ENCODE results near the gene ENKUR. TPM values are rescaled to one million over a fixed set of nuclear protein-coding genes. Genes with fewer than 3 reads are reported as not detected.
A peak's percentile ranks its signal among the peaks of the same experiment; 100 is the strongest.

ENKUR gene
- total and polyA plus RNA-seq, 3 donors from 2014 or later, result 2.2 to 6.2 (median 2.5) TPM

GRCh38 chr10:25029519-25029918 is 13.6 kb upstream of the ENKUR start:
- no peaks in the 10 kb centered on the region for H3K4me1 ChIP-seq
- H3K27ac ChIP-seq, result no peak overlapping the region
- WGBS, 2 donors, result 85 to 90% methylated on average over 2 of the region's 2 CpGs
- no peaks in the 10 kb centered on the region for H3K9me3 ChIP-seq
- no peak for DNase-seq
- no peak for TF ChIP-seq POLR2A (IDR thresholded peaks at IDR 0.05)
- TF ChIP-seq, protein P1, sequence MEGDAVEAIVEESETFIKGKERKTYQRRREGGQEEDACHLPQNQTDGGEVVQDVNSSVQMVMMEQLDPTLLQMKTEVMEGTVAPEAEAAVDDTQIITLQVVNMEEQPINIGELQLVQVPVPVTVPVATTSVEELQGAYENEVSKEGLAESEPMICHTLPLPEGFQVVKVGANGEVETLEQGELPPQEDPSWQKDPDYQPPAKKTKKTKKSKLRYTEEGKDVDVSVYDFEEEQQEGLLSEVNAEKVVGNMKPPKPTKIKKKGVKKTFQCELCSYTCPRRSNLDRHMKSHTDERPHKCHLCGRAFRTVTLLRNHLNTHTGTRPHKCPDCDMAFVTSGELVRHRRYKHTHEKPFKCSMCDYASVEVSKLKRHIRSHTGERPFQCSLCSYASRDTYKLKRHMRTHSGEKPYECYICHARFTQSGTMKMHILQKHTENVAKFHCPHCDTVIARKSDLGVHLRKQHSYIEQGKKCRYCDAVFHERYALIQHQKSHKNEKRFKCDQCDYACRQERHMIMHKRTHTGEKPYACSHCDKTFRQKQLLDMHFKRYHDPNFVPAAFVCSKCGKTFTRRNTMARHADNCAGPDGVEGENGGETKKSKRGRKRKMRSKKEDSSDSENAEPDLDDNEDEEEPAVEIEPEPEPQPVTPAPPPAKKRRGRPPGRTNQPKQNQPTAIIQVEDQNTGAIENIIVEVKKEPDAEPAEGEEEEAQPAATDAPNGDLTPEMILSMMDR (IDR thresholded peaks at IDR 0.05), result no peak
- intact Hi-C loops (cut with DNase I; ENCODE audit: low total_unique reads), result no loop called here
- no peaks in the 10 kb centered on the region for H3K27me3 ChIP-seq
- no peak overlapping the region for H3K4me3 ChIP-seq
- no peaks in the 10 kb centered on the region for H3K36me3 ChIP-seq (ENCODE audit: low read depth, missing control alignments)

DNA sequence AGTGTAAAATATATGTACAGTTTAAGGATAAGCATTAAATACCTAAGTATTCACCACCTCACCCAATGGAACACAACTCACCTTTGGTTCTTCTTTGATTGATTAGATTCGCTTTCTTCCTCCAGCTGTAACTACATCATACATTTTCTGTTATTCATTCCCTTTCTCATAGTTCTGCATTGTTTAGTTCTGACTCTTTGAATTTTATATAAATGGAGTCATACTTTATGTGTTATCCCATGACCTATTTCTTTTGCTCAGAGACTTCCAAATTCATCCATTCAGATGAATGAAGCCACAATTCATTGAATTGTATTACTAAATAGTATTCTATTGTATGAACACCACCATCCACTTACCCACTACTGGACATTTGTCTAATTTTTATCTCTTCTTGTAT is 12.8 kb upstream of the ENKUR start:
- Histone ChIP-seq H3K36me3 (ENCODE audit: low read depth, missing control alignments) (no peaks in the 10 kb centered on the region), H3K9me3 (no peaks in the 10 kb centered on the region), H3K27ac (no peak overlapping the region), H3K4me3 (no peak overlapping the region), H3K4me1 (no peaks in the 10 kb centered on the region), H3K27me3 (no peaks in the 10 kb centered on the region)
- WGBS, 2 donors, result 95 to 100% methylated on average over 1 of the region's 1 CpG
- intact Hi-C loops (cut with DNase I; ENCODE audit: low total_unique reads), result no loop called here
- TF ChIP-seq, protein P1 (IDR thresholded peaks at IDR 0.05), result no peak
- no peak for TF ChIP-seq POLR2A (IDR thresholded peaks at IDR 0.05)
- DNase-seq, result no peak

GRCh38 chr10:25026463-25026862 is 10.5 kb upstream of the ENKUR start:
- Histone ChIP-seq H3K4me3 (no peak overlapping the region), H3K9me3 (no peaks in the 10 kb centered on the region), H3K27me3 (no peaks in the 10 kb centered on the region), H3K4me1 (no peaks in the 10 kb centered on the region), H3K36me3 (ENCODE audit: low read depth, missing control alignments) (no peaks in the 10 kb centered on the region), H3K27ac (no peak overlapping the region)
- no peak for TF ChIP-seq POLR2A (IDR thresholded peaks at IDR 0.05)
- TF ChIP-seq, protein P1 (IDR thresholded peaks at IDR 0.05), result peak in 1 of 3 experiments; percentile 19
- intact Hi-C loops (cut with DNase I; ENCODE audit: low total_unique reads), result no loop called here
- DNase-seq, result no peak
- 76 to 79% methylated on average over 1 of the region's 1 CpG for WGBS, 2 donors

DNA sequence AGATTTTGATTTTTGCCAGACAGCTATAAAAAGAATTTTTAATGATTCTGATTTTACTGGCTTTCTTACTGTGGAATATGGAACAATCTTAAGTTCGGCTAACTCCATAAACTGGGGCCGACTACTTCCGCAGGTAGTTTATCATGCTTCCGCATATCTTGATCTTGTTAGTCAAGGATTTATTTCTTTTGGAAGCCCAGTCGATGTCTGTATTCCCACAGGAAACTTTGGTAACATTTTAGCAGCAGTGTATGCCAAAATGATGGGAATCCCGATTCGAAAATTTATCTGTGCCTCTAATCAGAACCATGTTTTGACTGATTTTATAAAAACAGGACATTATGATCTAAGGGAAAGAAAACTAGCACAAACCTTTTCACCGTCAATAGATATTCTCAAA is 8.6 kb upstream of the ENKUR start:
- TF ChIP-seq, protein P1 (IDR thresholded peaks at IDR 0.05), result no peak
- no peak for TF ChIP-seq POLR2A (IDR thresholded peaks at IDR 0.05)

DNA sequence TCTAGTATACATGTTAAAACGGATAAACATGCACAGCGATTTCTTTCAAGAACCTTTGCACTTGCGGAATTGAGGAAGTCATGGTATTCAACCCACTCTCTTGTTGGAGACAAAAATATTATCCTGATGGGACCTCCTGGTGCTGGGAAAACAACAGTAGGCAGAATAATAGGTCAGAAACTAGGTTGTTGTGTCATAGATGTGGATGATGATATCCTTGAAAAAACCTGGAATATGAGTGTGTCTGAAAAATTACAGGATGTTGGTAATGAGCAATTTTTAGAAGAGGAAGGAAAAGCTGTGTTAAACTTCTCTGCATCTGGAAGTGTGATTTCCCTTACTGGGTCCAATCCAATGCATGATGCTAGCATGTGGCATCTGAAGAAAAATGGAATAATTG is 7.3 kb upstream of the ENKUR start:
- H3K36me3 ChIP-seq (ENCODE audit: low read depth, missing control alignments), result no peaks in the 10 kb centered on the region
- intact Hi-C loops (cut with DNase I; ENCODE audit: low total_unique reads), result no loop called here
- 80 to 93% methylated on average over 3 of the region's 3 CpGs for WGBS, 2 donors
- DNase-seq, result no peak
- no peaks in the 10 kb centered on the region for H3K9me3 ChIP-seq
- no peak overlapping the region for H3K27ac ChIP-seq
- no peaks in the 10 kb centered on the region for H3K27me3 ChIP-seq
- H3K4me1 ChIP-seq, result no peaks in the 10 kb centered on the region
- no peak overlapping the region for H3K4me3 ChIP-seq
- TF ChIP-seq POLR2A (IDR thresholded peaks at IDR 0.05), result no peak
- TF ChIP-seq, protein P1 (IDR thresholded peaks at IDR 0.05), result no peak

More for the DNA sequence above, 8.6 kb upstream of the ENKUR start:
- no peak overlapping the region for H3K4me3 ChIP-seq
- H3K9me3 ChIP-seq, result no peaks in the 10 kb centered on the region
- intact Hi-C loops (cut with DNase I; ENCODE audit: low total_unique reads), result no loop called here
- H3K36me3 ChIP-seq (ENCODE audit: low read depth, missing control alignments), result no peaks in the 10 kb centered on the region
- no peak overlapping the region for H3K27ac ChIP-seq
- no peaks in the 10 kb centered on the region for H3K27me3 ChIP-seq
- DNase-seq, result no peak
- WGBS, 2 donors, result 84 to 87% methylated on average over 8 of the region's 8 CpGs
- H3K4me1 ChIP-seq, result no peaks in the 10 kb centered on the region
